Measurements from ENCODE around the gene TWSG1. TPM values are rescaled to one million over a fixed set of nuclear protein-coding genes. Genes with fewer than 3 reads are reported as not detected.

The TWSG1 gene
- total and polyA plus RNA-seq, 10 of the 15 experiments (the other 5 are each of a cell fraction or from before 2014, with no cell fraction given): 11.1 to 45.1 (median 27.7) TPM

DNA sequence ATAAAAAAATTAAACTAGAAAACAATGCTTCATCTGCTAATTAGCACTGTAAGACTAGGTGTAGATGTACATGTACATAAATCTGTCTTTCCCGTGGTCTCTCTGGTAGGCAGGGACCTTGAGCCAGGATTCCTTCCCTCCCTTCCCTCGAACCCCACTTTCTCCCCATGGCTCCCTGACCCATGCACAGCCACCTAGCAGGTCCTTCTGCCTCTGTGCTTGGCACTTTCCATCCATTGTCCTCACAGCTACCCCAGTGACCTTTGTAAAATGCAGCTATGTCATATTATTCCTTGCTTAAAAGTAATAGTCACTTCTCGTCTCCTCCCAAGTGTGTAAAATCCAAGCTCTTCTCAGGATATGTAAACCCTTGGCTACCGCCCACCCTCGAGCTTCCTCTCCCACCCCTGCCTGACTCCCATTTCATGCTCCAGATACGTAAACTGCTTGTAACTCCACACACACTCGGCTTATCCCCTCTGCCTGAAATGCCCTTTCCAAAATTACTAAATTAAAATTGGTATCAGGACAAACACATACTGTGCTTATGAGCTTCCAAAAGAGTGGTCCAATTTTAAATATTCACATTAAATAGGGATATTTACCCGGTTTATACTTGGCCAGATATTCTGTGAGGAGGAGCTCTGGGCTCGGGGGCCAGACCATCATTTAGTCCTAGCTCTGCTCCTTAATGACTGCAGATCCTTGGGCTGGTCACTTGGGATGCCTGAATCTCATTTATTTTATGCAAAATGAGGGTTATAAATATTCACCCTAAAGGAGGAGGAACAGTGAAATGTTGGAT is 86.7 kb downstream of the TWSG1 start:
- intact Hi-C loops (cut with micrococcal nuclease; ENCODE audit: unreplicated experiment) (no loop called here), in situ Hi-C loops (cut with MboI) (no loop called here)
- ChIA-PET CTCF (no interaction called here), RAD21 (ENCODE audit: unreplicated experiment) (no interaction called here), POLR2A (no interaction called here), SMC1A (ENCODE audit: uncharacterized antibody, unreplicated experiment) (interaction anchor here (0.6 kb wide), 1 partner anchor 23 kb away, joined by 3 read pairs; no protein-coding TSS in a partner anchor)
- Histone ChIP-seq H3K9ac (ENCODE audit: control insufficient read depth, insufficient read depth, low read length) (no peak overlapping the region), H3K36me3 (ENCODE audit: control insufficient read depth in 2 of 2, insufficient read depth in 2 of 2, low read length in 1 of 2) (no peaks in the 10 kb centered on the region), H4K20me1 (ENCODE audit: control insufficient read depth, insufficient read depth) (no peaks in the 10 kb centered on the region), H3K9me3 (replicated peaks; ENCODE audit: control insufficient read depth, insufficient read depth, low read length) (peaks cover 2% of the 10 kb centered on the region; the same call in 1 of the 3 replicates), H3K4me1 (ENCODE audit: control insufficient read depth, insufficient read depth, low read length) (no peaks in the 10 kb centered on the region), H3K27me3 (replicated peaks in 1 of 2; ENCODE audit: control insufficient read depth in 2 of 2, insufficient read depth in 2 of 2, low read length in 1 of 2) (no peaks in the 10 kb centered on the region), H3K79me2 (ENCODE audit: control insufficient read depth, insufficient read depth, low read length) (no peaks in the 10 kb centered on the region), H3K4me3 (no peak overlapping the region), H2AFZ (ENCODE audit: control insufficient read depth, low read depth, low read length) (no peak overlapping the region), H3K4me2 (ENCODE audit: control insufficient read depth, insufficient read depth) (no peak overlapping the region), H3K27ac (ENCODE audit: control insufficient read depth, insufficient read depth) (no peak overlapping the region)
- BruUV-seq (replicated peaks): no TSS peak
- WGBS (ENCODE audit: insufficient coverage, insufficient replicate concordance, low lambda C conversion rate, missing lambda C conversion rate): 49% methylated on average over 9 of the region's 9 CpGs
- DNase-seq (ENCODE audit: low read depth, low spot score) (no peak), FAIRE-seq (no peak), ATAC-seq (no peak)
- TF ChIP-seq RFX5 (IDR thresholded peaks at IDR 0.05; ENCODE audit: low read depth, low read length) (no peak), DPF2 (IDR thresholded peaks at IDR 0.05) (no peak), GATAD2B (conservative IDR thresholded peaks at IDR 0.05; ENCODE audit: low read depth) (no peak), TBL1XR1 (IDR thresholded peaks at IDR 0.05; ENCODE audit: low read depth, low read length) (no peak), ZZZ3 (IDR thresholded peaks at IDR 0.05; ENCODE audit: control insufficient read depth, insufficient read length, low read depth) (no peak), YY1 (IDR thresholded peaks at IDR 0.05; ENCODE audit: low read depth, low read length) (no peak), MXI1 (IDR thresholded peaks at IDR 0.05; ENCODE audit: low read depth, low read length) (no peak), MTA3 (IDR thresholded peaks at IDR 0.05; ENCODE audit: borderline replicate concordance, low read length) (no peak), CREM (IDR thresholded peaks at IDR 0.05; ENCODE audit: low read depth) (no peak), HDGF (IDR thresholded peaks at IDR 0.05) (no peak), E4F1 (IDR thresholded peaks at IDR 0.05; ENCODE audit: borderline replicate concordance, partially characterized antibody) (no peak), PKNOX1 (IDR thresholded peaks at IDR 0.05) (no peak), BACH1 (IDR thresholded peaks at IDR 0.05; ENCODE audit: borderline replicate concordance) (no peak)
- TF ChIP-seq, protein P1, sequence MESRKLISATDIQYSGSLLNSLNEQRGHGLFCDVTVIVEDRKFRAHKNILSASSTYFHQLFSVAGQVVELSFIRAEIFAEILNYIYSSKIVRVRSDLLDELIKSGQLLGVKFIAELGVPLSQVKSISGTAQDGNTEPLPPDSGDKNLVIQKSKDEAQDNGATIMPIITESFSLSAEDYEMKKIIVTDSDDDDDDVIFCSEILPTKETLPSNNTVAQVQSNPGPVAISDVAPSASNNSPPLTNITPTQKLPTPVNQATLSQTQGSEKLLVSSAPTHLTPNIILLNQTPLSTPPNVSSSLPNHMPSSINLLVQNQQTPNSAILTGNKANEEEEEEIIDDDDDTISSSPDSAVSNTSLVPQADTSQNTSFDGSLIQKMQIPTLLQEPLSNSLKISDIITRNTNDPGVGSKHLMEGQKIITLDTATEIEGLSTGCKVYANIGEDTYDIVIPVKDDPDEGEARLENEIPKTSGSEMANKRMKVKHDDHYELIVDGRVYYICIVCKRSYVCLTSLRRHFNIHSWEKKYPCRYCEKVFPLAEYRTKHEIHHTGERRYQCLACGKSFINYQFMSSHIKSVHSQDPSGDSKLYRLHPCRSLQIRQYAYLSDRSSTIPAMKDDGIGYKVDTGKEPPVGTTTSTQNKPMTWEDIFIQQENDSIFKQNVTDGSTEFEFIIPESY (IDR thresholded peaks at IDR 0.05): no peak
